GM23248 (cell line): ENCODE measurements around the gene ATF6.

Experiments
- EZH2 ChIP-seq: fragments of 200-600 bp; sonication (generic); IDR thresholded peaks from 2 replicates; pipeline ENCODE4 v1.6.1; 2018; ENCODE audit warnings: antibody characterized with exemption, mild to moderate bottlenecking; ENCODE audit not compliant: insufficient read depth, poor library complexity, severe bottlenecking
- EZH2phosphoT487 ChIP-seq: fragments of 200-600 bp; sonication (generic); IDR thresholded peaks from 2 replicates; pipeline ENCODE4 v1.6.1; 2018; ENCODE audit warnings: antibody characterized with exemption, moderate library complexity, mild to moderate bottlenecking, low read depth; ENCODE audit not compliant: insufficient read depth

DNA sequence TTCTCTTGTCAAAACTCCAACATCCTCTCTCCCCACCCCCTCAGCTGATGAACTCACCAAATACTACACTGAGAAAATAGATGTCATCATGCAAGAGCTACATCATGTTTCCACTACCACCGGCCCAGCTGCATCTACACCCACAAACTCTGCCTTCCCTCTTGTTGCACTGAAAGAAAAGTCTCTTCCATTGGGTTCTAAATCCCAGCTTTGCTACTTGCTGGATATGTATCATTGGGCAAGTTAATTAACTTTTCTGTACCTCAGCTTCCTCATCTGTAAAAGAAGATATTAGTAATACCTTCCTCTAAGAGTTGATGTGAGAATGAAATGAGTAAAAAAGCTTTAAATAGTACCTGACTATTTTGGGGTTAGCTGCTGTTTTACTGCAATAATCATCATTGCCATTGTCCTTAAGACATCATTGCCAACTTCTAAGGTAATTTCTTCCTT lies 149.0 kb downstream of the ATF6 start:
- TF ChIP-seq EZH2 = no peak
- no peak for TF ChIP-seq EZH2phosphoT487
